ENCODE results near the gene ADM. TPM values are rescaled to one million over a fixed set of nuclear protein-coding genes. Genes with fewer than 3 reads are reported as not detected.

Gene ADM
- total RNA-seq, 1 donor from 2014 or later: 137 TPM

- DNase-seq (ENCODE audit: low read depth in 2 of 2): peak; percentile 84 to 90
Measured at GRCh38 chr11:10327254-10327653, 22.4 kb downstream of the ADM start.

DNA sequence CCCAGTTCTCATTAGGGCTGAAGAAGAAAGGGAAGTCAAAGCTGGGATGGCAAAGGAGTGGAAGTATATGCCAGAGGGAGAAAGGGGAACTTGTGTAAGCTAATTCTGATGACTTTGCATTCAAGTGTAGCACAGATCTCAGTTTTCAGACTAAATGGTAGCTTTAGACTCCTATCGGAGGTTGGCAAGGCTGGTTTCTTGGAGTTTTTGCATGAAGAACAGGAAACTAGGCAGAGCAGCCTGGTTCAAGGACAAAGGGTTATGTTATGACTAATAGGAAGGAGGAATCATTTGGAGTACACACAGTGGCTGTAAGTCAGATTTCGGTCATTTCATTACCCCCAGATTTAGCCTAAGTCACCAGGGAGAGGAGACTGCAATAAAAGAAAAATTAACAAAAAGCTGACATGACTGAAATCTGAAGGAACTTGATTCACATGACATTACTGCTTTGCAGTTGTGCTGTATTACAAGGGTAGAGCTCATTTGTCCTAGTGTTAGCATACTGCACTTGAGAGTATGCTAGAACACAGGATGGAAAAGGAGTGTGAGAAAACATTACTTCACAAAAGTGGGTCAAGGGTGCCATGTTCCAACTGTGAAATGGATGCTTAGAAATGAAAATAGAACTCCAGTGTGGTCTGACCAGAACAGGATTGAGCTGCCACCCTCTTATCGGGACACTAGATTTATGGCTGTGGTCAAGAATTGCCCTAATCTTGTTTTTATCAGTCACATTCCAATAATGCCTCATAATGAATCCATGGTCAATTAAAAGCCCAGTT, 23.6 kb downstream of the ADM start:
- peak in 1 of 2 donors; percentile 78 for DNase-seq (ENCODE audit: low read depth in 2 of 2)

DNA sequence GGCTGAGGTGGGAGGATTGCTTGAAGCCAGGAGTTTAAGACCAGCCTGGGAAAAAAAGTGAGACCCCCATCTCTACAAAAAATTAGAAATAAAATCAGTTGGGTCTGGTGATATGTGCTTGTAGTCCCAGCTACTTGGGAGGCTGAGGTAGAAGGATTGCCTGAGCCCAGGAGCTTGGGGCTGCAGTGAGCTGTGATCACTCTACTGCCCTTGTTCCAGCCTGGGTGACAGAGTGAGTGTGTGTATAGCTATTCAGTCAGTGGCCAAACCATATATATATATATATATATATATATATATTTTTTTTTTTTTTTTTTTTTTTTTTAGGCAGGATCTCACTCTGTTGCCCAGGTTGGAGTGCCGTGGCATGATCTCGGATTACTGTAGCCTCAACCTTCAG, 24.5 kb downstream of the ADM start:
- DNase-seq (ENCODE audit: low read depth in 2 of 2): no peak

DNA sequence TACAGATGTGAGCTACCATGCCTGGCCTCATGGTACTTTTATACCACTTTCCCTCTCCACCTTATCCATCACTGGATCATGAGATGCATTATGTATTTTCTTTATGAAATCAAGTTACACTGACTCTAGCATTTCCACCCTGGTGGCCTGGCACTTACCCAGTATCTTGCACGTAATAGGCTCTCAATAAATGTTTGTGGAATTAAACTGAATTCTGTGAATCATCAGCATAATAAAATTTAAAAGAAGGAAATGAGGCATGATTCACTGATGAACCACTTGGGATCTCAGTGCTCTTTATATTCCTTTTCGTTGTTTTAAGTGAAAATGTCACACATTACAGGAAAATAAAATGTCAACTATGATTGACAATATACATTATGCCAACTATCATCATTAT, 25.1 kb downstream of the ADM start:
- DNase-seq (ENCODE audit: low read depth in 2 of 2): peak in 1 of 2 donors; percentile 76

DNA sequence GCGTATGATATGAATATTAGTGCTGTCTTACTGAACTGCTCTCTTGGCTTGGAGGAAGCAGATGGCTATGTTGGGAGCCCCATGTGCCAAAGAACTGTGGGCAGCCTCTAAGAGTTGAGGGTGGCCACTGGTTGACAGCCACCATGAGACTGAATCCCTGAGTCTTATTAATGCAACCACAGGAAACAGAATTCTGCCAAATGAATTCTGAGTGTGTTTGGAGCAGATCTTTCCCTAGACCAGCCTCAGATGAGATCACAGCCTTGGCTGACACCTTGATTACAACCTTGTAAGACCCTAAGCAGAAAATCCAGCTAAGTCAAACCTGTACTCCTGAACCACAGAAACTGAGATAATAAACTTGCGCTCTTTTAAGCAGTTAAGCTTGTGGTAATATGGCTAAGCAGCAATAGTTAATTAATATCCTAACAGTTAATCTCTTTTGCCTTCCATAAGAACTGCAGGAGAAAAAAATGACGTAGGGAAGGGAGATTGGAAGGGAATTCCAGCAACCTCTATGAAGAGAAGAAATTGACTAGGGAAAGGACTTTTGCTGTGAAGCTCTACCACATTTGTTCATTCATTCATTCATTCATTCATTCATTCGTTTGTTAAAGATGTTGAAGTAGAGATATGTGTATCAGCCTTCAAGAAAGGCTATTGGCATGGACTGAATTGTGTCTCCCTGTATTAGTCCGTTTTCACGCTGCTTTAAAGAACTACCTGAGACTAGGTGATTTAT, 26.8 kb downstream of the ADM start:
- DNase-seq (ENCODE audit: low read depth in 2 of 2): no peak

DNA sequence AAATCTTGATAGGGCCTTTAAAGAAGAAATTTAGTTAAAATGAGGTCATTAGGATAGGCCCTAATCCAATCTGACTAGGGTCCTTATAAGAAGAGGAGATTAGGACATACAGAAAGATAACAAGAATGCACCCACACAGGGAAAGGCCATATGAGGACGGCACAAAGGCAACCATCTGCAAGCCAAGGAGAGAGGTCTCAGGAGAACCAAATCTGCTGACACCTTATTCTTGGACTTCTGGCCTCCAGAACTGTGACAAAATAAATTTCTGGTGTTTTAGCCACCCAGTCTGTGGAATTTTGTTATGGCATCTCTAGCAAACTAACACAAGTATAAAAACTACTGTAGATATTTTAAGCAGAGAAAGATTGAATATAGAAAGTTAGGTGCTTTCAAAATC, 28.6 kb downstream of the ADM start:
- DNase-seq (ENCODE audit: low read depth in 2 of 2): no peak

GRCh38 chr11:10338287-10338686, 33.4 kb downstream of the ADM start:
- DNase-seq (ENCODE audit: low read depth in 2 of 2): no peak

DNA sequence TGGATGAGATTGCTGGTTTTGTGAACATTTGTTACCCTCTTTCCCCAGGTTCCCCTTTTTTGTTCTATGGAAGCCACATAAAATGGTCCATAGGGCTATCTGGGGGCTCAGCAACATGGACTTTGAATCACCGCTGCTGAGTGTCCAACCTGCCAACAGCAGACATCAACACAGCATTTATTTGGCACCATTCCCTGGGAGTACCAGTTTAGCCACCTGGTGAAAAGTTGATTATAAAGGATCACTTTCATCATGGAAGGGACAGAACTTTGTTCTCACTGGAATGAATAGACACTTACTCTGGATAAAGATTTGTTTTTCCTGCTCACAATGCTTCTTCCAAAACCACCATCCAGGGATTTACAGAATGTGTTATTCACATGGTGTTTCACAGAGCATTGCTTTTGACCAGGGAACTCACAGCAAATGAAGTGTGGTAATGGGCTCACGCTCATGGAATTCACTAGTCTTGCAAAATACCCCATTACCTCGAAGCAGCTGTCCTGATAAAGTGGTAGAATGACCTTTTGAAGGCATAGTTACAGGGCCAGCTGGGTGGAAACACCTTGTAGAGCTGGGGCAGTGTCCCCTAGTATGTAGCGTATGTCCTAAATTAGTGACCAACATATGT, 43.9 kb downstream of the ADM start:
- DNase-seq (ENCODE audit: low read depth in 2 of 2): no peak

DNA sequence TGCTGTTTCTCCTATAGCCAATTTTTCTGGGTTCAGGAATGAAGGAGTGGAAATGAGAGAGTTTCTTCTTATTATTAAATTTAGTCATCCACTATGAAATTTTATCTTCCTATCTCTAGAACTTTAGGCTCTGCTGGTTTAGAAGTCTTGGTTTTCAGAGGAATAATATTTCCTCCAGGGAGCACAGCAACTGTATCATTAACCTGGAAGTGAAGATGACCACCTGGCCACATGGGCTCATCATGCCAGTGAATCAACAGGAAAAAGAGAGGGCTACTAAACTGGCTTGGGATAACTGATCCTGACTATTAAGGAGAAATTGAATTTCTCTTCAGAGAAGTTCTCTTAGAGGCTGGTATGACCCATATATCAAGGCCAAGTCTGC, 44.4 kb downstream of the ADM start:
- no peak for DNase-seq (ENCODE audit: low read depth in 2 of 2)

DNA sequence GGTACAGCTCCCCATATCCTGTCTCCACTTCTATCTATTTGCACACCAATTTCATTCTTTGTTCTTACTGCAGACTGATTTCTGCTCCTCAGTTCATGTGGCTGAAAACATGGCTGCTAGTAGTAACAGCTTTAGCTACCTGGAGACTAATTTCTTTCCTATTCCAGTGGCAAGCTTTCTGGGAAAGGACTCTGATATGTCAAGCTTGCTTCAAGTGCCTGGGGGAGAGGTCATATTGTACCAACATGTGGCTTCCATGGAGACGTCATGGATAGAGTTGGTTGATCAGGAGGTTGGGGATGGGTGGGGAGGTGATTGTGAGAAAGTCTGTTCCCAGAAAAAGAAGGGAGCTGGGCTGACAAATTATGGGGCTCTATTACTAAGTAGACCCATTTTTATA, 44.9 kb downstream of the ADM start:
- no peak for DNase-seq (ENCODE audit: low read depth in 2 of 2)

- no peak for DNase-seq (ENCODE audit: low read depth in 2 of 2)
Measured at GRCh38 chr11:10350334-10350733, 45.5 kb downstream of the ADM start.

DNA sequence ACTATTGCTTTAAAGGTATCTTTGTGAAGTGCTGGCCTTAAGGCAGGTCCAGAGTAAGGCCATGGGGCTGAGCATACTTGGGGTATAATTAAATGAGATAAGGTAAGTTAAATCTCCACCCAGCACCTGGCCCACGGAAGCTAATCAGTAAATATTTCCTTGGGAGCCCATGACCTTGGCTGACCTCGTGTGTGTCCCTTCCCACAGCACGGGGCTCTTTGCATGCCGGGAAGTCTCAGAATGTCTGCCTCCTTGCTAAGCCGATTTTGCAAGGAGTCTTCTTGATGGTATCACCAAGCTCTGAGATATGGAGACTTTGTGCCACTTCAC, 46.5 kb downstream of the ADM start:
- DNase-seq (ENCODE audit: low read depth in 2 of 2): no peak

DNA sequence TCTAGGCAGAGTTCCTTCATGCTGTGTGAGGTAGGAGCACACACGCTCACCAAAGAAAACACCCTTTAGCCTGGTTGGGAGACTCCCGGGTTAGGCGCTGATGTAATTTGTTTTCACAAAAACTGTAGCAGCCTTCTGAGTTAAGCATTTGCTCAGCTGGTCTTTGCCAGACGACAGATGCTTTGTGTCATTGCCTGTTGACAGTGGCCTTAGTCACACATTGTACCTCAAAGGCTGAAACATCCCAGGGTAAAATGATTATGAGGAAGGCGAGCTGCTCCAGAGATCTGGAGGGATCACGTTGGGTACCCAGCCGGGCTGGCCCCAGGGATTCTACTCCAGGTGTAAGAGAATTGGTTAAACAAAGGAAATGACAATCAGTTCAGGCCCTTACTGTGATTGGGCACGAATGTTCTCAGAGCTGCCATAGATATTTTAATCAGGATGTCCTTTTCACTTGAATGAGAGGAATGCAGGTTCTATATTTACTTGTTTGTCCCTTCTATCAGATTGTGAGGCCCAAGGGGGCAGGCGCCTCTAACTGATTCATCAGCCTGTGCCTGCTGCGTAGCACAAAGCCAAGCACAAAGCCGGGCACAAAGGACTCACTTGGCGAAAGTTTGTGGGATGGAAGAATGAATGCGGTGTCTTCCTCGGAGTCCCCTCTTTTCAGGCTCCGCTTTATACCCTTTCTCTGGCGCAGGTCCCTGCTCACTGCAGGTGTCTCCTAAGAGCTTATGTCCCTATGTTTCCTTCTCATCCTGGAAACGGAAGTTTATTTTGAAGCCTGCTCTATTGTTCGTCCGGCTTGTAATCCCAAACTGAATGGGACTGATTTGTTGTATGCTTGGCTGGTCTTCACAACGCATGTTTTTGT, 47.1 kb downstream of the ADM start:
- DNase-seq (ENCODE audit: low read depth in 2 of 2): peak; percentile 96 to 97

GRCh38 chr11:10352921-10353550, 48.2 kb downstream of the ADM start:
- DNase-seq (ENCODE audit: low read depth in 2 of 2): no peak

GRCh38 chr11:10354389-10354788, 49.5 kb downstream of the ADM start:
- DNase-seq (ENCODE audit: low read depth in 2 of 2): no peak

- no peak for DNase-seq (ENCODE audit: low read depth in 2 of 2)
Measured at GRCh38 chr11:10355257-10355661, 50.4 kb downstream of the ADM start.

- DNase-seq (ENCODE audit: low read depth in 2 of 2): no peak
Measured at GRCh38 chr11:10356161-10356560, 51.3 kb downstream of the ADM start.
